Measurements from ENCODE around the gene SCD. TPM values are rescaled to one million over a fixed set of nuclear protein-coding genes. Genes with fewer than 3 reads are reported as not detected.
A peak's percentile ranks its signal among the peaks of the same experiment; 100 is the strongest.

Gene SCD
- total RNA-seq, 3 donors from 2014 or later = 19.7 to 26.7 (median 21.1) TPM

GRCh38 chr10:100347568-100348195 is 649 bp downstream of the SCD start:
- no peaks in the 10 kb centered on the region for H3K9me3 Mint-ChIP-seq
- peaks cover 16% of the 10 kb centered on the region for H3K4me1 Mint-ChIP-seq (ENCODE audit: low read depth)
- DNase-seq (no peak), ATAC-seq (peak in 1 of 2 donors; percentile 10)
- no peaks in the 10 kb centered on the region for H3K27me3 Mint-ChIP-seq (ENCODE audit: low read depth)
- H3K4me3 Mint-ChIP-seq = peak overlapping the region; percentile 84
- peaks cover 11% of the 10 kb centered on the region for H3K36me3 Mint-ChIP-seq (ENCODE audit: insufficient read depth)

DNA sequence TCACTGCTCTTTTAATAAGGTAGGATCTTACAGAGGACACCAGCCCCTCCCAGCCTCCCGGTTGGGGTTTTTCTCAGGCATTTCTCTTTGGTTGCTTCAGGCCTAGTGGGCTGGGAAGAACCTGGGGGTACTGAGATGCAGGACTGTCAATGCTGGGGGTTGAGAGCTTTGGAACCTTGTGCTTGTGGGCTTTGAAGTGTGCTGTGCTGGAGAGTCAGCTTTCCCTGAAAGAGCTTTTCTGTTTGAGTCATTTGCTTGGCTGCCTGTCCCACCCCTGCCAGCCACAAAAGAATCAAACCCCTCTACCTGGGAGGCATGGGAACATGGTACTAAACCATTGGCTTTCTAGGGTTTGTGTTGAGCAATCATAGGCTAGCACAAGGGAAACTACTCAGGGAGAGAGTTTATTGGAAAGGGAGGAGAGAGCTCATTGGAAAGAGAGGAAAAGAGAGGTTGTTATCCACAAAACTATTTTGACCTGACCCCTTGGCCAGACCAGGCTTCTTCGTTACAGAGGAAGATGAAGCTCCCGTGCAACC is 1.4 kb downstream of the SCD start:
- H3K4me1 Mint-ChIP-seq (ENCODE audit: low read depth) = peaks cover 16% of the 10 kb centered on the region
- H3K27me3 Mint-ChIP-seq (ENCODE audit: low read depth) = no peaks in the 10 kb centered on the region
- H3K9me3 Mint-ChIP-seq = no peaks in the 10 kb centered on the region
- H3K4me3 Mint-ChIP-seq = peak overlapping the region; percentile 84
- H3K36me3 Mint-ChIP-seq (ENCODE audit: insufficient read depth) = peaks cover 15% of the 10 kb centered on the region
- DNase-seq = no peak
- no peak for ATAC-seq

- DNase-seq (no peak), ATAC-seq (no peak)
- H3K9me3 Mint-ChIP-seq = no peaks in the 10 kb centered on the region
- peaks cover 16% of the 10 kb centered on the region for H3K4me1 Mint-ChIP-seq (ENCODE audit: low read depth)
- no peaks in the 10 kb centered on the region for H3K27me3 Mint-ChIP-seq (ENCODE audit: low read depth)
- no peak overlapping the region for H3K4me3 Mint-ChIP-seq
- H3K36me3 Mint-ChIP-seq (ENCODE audit: insufficient read depth) = peaks cover 15% of the 10 kb centered on the region
These were observed 2.1 kb downstream of the SCD start for GRCh38 chr10:100349087-100349486.

- DNase-seq = no peak
- H3K27me3 Mint-ChIP-seq (ENCODE audit: low read depth) = no peaks in the 10 kb centered on the region
- no peaks in the 10 kb centered on the region for H3K9me3 Mint-ChIP-seq
- peaks cover 16% of the 10 kb centered on the region for H3K4me1 Mint-ChIP-seq (ENCODE audit: low read depth)
- ATAC-seq = no peak
- H3K36me3 Mint-ChIP-seq (ENCODE audit: insufficient read depth) = peaks cover 18% of the 10 kb centered on the region
- no peak overlapping the region for H3K4me3 Mint-ChIP-seq
These were observed 2.6 kb downstream of the SCD start for GRCh38 chr10:100349672-100350071.

DNA sequence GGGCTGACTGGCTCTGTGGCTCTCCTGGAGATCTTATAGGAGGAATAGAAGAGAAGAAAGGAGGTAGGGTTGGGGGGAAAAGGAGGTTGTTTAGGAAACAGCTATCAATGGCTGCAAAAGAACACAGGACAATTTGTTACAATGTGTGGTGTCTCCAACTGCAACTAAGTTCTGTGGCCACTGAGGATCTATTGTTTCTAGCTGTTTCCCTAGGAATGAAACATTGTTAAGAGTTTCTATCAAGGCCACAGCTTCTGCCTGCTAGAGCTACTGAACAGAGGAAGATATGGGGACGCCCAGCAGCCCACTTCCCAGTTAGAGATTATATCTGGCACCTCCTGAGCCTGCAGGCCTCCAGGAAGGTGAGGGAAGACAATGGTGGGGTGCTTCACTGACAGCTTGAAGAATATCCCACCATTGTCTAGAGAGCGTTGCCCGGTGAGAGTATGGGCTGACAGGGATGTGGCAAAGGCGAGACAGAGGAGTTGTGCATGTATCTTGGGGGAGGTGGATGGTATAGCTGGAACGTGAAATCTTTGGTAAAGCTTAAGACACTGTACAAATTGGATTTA is 4.0 kb downstream of the SCD start:
- no peaks in the 10 kb centered on the region for H3K27me3 Mint-ChIP-seq (ENCODE audit: low read depth)
- peaks cover 29% of the 10 kb centered on the region for H3K36me3 Mint-ChIP-seq (ENCODE audit: insufficient read depth)
- DNase-seq (no peak), ATAC-seq (no peak)
- H3K9me3 Mint-ChIP-seq = no peaks in the 10 kb centered on the region
- H3K4me3 Mint-ChIP-seq = no peak overlapping the region
- H3K4me1 Mint-ChIP-seq (ENCODE audit: low read depth) = peaks cover 15% of the 10 kb centered on the region

DNA sequence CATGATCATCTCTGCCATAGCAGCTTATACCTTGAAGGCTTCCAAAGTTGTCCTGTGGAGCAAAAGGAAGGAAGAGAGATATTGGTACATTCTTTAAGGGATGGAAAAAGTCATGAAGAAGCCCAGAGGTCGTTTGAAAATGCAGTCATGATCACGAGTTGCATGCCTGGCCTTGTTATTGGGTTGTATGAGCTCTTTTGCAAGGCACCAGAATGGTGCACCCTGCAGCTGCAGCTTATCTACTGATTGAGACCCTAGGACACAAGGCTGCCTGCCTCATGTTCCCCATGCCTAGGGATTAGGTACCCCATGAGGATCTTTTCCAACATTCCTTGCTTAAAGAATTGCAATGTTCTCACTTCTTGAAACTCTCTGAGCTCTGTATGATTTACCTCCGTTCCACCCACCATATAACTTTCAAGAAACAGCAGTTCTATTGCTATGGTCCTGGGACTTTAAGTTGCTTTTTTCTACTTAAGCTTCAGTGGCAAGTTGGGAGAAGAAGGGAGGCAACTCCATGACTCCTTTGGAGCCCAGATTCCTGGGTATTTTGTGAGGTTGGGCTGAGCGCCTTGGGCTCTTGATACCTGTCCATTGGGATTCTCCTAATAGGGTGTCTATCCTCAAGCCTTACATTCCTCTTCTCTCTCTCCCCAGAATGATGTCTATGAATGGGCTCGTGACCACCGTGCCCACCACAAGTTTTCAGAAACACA is 6.9 kb downstream of the SCD start:
- Mint-ChIP-seq H3K9me3 (no peaks in the 10 kb centered on the region), H3K27me3 (ENCODE audit: low read depth) (no peaks in the 10 kb centered on the region), H3K4me1 (ENCODE audit: low read depth) (peaks cover 1% of the 10 kb centered on the region), H3K4me3 (no peak overlapping the region), H3K36me3 (ENCODE audit: insufficient read depth) (peaks cover 33% of the 10 kb centered on the region)
- no peak for ATAC-seq
- DNase-seq = no peak

- Mint-ChIP-seq H3K4me3 (no peak overlapping the region), H3K27me3 (ENCODE audit: low read depth) (no peaks in the 10 kb centered on the region), H3K36me3 (ENCODE audit: insufficient read depth) (peaks cover 37% of the 10 kb centered on the region), H3K9me3 (no peaks in the 10 kb centered on the region), H3K4me1 (ENCODE audit: low read depth) (peaks cover 7% of the 10 kb centered on the region)
- DNase-seq (no peak), ATAC-seq (no peak)
These were observed 8.1 kb downstream of the SCD start for GRCh38 chr10:100355086-100355485.

DNA sequence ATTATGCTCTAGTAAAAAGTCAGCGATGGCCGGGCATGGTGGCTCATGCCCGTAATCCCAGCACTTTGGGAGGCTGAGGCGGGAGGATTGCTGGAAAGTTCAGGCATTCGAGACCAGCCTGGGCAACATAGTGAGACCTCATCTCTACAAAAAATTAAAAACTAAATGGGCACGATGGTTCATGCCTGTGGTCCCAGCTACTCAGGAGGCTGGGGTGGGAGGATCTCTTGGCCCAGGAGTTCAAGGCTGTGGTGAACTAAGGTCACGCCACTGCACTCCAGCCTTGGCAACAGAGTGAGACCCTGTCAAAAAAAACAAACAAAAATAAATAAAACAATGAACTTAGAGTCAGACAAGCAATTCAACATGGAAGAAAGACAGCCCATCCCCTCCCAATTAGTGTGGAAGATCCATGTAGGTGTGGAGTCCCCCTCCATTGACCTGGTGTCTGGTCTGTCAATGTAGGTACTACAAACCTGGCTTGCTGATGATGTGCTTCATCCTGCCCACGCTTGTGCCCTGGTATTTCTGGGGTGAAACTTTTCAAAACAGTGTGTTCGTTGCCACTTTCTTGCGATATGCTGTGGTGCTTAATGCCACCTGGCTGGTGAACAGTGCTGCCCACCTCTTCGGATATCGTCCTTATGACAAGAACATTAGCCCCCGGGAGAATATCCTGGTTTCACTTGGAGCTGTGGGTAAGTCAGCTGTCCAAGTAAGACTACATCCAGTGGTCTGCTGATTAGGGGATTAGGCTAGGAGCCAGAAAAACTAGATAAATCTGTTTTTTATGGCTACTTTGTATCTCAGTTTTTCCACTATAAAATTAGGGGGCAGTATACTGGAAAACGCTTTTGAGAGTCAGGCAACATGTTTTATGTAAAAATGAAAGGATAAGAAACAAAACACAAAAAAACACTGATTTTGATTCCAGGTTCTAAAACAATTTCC is 9.3 kb downstream of the SCD start:
- peaks cover 40% of the 10 kb centered on the region for H3K36me3 Mint-ChIP-seq (ENCODE audit: insufficient read depth)
- no peaks in the 10 kb centered on the region for H3K9me3 Mint-ChIP-seq

GRCh38 chr10:100357059-100357858 is 10.2 kb downstream of the SCD start:
- no peaks in the 10 kb centered on the region for H3K27me3 Mint-ChIP-seq (ENCODE audit: low read depth)
- H3K9me3 Mint-ChIP-seq = no peaks in the 10 kb centered on the region
- no peak for DNase-seq
- H3K4me1 Mint-ChIP-seq (ENCODE audit: low read depth) = peaks cover 7% of the 10 kb centered on the region
- no peak overlapping the region for H3K4me3 Mint-ChIP-seq
- ATAC-seq = no peak
- H3K36me3 Mint-ChIP-seq (ENCODE audit: insufficient read depth) = peaks cover 46% of the 10 kb centered on the region

More for the DNA sequence above, 9.3 kb downstream of the SCD start:
- H3K4me3 Mint-ChIP-seq = no peak overlapping the region
- H3K27me3 Mint-ChIP-seq (ENCODE audit: low read depth) = no peaks in the 10 kb centered on the region
- H3K4me1 Mint-ChIP-seq (ENCODE audit: low read depth) = peaks cover 7% of the 10 kb centered on the region
- DNase-seq (no peak), ATAC-seq (no peak)

GRCh38 chr10:100359030-100359432 is 12.0 kb downstream of the SCD start:
- ATAC-seq (no peak), DNase-seq (no peak)
- Mint-ChIP-seq H3K9me3 (no peaks in the 10 kb centered on the region), H3K36me3 (ENCODE audit: insufficient read depth) (peaks cover 38% of the 10 kb centered on the region), H3K4me1 (ENCODE audit: low read depth) (peaks cover 7% of the 10 kb centered on the region), H3K4me3 (no peak overlapping the region), H3K27me3 (ENCODE audit: low read depth) (no peaks in the 10 kb centered on the region)

GRCh38 chr10:100359529-100360150 is 12.6 kb downstream of the SCD start:
- ATAC-seq (no peak), DNase-seq (no peak)
- Mint-ChIP-seq H3K9me3 (no peaks in the 10 kb centered on the region), H3K4me3 (no peak overlapping the region), H3K4me1 (ENCODE audit: low read depth) (peaks cover 7% of the 10 kb centered on the region), H3K36me3 (ENCODE audit: insufficient read depth) (peaks cover 35% of the 10 kb centered on the region), H3K27me3 (ENCODE audit: low read depth) (no peaks in the 10 kb centered on the region)

GRCh38 chr10:100360234-100360633 is 13.2 kb downstream of the SCD start:
- Mint-ChIP-seq H3K4me1 (ENCODE audit: low read depth) (peaks cover 7% of the 10 kb centered on the region), H3K9me3 (no peaks in the 10 kb centered on the region), H3K4me3 (no peak overlapping the region), H3K36me3 (ENCODE audit: insufficient read depth) (peaks cover 30% of the 10 kb centered on the region), H3K27me3 (ENCODE audit: low read depth) (no peaks in the 10 kb centered on the region)
- DNase-seq (no peak), ATAC-seq (no peak)

Measured in activated T-cell treated with anti-CD3 and anti-CD28 coated beads, Interleukin-2, amount 50 U/mL, for 4 hours (primary cell).